BJ (cell line): Measurements from ENCODE around the gene RTF1. TPM values are rescaled to one million over a fixed set of nuclear protein-coding genes. Genes with fewer than 3 reads are reported as not detected.
A peak's percentile ranks its signal among the peaks of the same experiment; 100 is the strongest.

ENCODE experiments used
- CTCF ChIA-PET: fragments of 350-600 bp; formaldehyde crosslinking; extraction: SDS; loops from one replicate; lab custom pipeline; 2021; ENCODE audit warnings: antibody characterized with exemption, inconsistent platforms; lab: Yijun Ruan, JAX
- POLR2A ChIA-PET: fragments of 300-600 bp; sonication (Branson Sonifier 250); formaldehyde crosslinking; extraction: SDS; loops from one replicate; lab custom pipeline; 2021; ENCODE audit warnings: antibody characterized with exemption; lab: Charles Lee
- DNase-seq: peaks from one replicate; pipeline ENCODE4 v3.0.0-alpha.2; 2011; ENCODE audit warnings: low read depth
- H3K27me3 ChIP-seq: 2 replicates; pipeline ENCODE4 v1.6.0; 2011; ENCODE audit warnings: low read length; ENCODE audit not compliant: control insufficient read depth, insufficient read depth
- H3K36me3 ChIP-seq: 2 replicates; pipeline ENCODE4 v1.5.1; 2011; ENCODE audit warnings: low read length; ENCODE audit not compliant: control insufficient read depth, insufficient read depth
- H3K4me3 ChIP-seq: 2 replicates; pipeline ENCODE4 v1.5.1; 2011; ENCODE audit warnings: low read depth, mild to moderate bottlenecking, control low read depth, low read length
- polyA plus RNA-seq: library from polyadenylated mRNA; depleted of rRNA; stranded (reverse); fragments of >200 nt; gene quantifications from 2 replicates; pipeline ENCODE4 v1.2.3, GENCODE V29; 2011
- TF ChIP-seq, protein P1 (sequence below): IDR thresholded peaks from 2 replicates; pipeline ENCODE4 v1.5.1; 2011; ENCODE audit warnings: low read depth, mild to moderate bottlenecking, control low read depth, inconsistent platforms, low read length, moderate library complexity; ENCODE audit not compliant: insufficient read depth

Gene RTF1
- polyA plus RNA-seq, 1 experiment = 22.6 TPM

- POLR2A ChIA-PET = interaction anchor here (0.5 kb wide), 1 partner anchor 166 kb away, joined by 6 read pairs; no protein-coding TSS in a partner anchor
- Histone ChIP-seq H3K4me3 (no peak overlapping the region), H3K27me3 (peaks cover 7% of the 10 kb centered on the region), H3K36me3 (no peaks in the 10 kb centered on the region)
- no peak for DNase-seq
- TF ChIP-seq, protein P1, sequence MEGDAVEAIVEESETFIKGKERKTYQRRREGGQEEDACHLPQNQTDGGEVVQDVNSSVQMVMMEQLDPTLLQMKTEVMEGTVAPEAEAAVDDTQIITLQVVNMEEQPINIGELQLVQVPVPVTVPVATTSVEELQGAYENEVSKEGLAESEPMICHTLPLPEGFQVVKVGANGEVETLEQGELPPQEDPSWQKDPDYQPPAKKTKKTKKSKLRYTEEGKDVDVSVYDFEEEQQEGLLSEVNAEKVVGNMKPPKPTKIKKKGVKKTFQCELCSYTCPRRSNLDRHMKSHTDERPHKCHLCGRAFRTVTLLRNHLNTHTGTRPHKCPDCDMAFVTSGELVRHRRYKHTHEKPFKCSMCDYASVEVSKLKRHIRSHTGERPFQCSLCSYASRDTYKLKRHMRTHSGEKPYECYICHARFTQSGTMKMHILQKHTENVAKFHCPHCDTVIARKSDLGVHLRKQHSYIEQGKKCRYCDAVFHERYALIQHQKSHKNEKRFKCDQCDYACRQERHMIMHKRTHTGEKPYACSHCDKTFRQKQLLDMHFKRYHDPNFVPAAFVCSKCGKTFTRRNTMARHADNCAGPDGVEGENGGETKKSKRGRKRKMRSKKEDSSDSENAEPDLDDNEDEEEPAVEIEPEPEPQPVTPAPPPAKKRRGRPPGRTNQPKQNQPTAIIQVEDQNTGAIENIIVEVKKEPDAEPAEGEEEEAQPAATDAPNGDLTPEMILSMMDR = no peak
- CTCF ChIA-PET = no interaction called here
These were observed 79.1 kb downstream of the RTF1 start for GRCh38 chr15:41495736-41496599.

- ChIA-PET CTCF (no interaction called here), POLR2A (no interaction called here)
- Histone ChIP-seq H3K36me3 (no peaks in the 10 kb centered on the region), H3K4me3 (no peak overlapping the region), H3K27me3 (peaks cover 17% of the 10 kb centered on the region)
- DNase-seq = no peak
- TF ChIP-seq, protein P1 = no peak
These were observed 81.8 kb downstream of the RTF1 start for GRCh38 chr15:41498657-41499056.

DNA sequence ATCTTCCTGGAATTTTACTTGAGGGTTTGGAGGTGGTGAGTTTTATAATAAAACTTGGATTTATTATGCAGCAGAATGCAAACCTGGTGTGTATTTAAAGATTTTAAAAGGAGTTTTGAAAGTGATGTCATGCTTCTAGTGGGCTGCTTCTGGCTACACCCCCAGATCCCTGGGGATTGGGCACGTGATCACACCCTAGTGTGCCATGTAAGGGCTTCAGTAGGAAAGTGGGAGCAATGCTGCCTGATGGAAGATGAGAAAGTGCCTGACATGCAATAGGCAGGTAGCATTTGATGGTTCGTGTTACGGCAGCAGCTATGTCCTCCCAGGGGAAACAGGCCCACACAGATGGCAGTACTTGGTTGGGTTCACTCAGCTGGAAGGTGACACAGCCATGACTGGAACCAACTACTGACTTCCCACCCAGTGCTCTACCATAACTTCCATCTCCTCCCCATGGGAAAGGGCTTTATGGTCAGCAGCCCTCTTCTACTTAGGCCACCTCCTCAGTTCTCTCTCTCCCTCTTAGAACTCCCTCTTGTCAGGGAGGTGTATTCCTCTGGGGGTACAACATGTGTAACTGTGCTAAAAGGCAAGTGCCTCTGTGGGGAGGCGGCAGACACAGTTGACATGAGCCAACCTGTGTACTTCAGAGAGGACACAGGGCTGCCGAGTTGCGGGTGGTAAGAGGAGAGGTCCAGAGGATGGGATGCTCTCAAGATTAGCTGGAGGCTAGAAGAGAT lies 82.4 kb downstream of the RTF1 start:
- peaks cover 16% of the 10 kb centered on the region for H3K27me3 ChIP-seq
- no peaks in the 10 kb centered on the region for H3K36me3 ChIP-seq
- ChIA-PET POLR2A (no interaction called here), CTCF (no interaction called here)
- H3K4me3 ChIP-seq = no peak overlapping the region
- TF ChIP-seq, protein P1 = no peak
- DNase-seq = no peak

- H3K36me3 ChIP-seq = no peaks in the 10 kb centered on the region
- peaks cover 12% of the 10 kb centered on the region for H3K27me3 ChIP-seq
- TF ChIP-seq, protein P1 = no peak
- ChIA-PET POLR2A (no interaction called here), CTCF (interaction anchor here (0.6 to 0.8 kb wide), 2 partner anchors 32 to 35 kb away, joined by 3 read pairs; no protein-coding TSS in a partner anchor)
- DNase-seq = no peak
- peak overlapping the region; percentile 7; the same call in 1 of the 2 replicates for H3K4me3 ChIP-seq
These were observed 84.5 kb downstream of the RTF1 start for GRCh38 chr15:41501191-41501917.
